ENCODE measurements around the gene CD99L2.

Gene CD99L2

GRCh38 chrX:150765782-150766350, 132.6 kb downstream of the CD99L2 start:
- DNase-seq: no peak

GRCh38 chrX:150765237-150765636, 133.2 kb downstream of the CD99L2 start:
- DNase-seq: no peak

GRCh38 chrX:150763810-150764209, 134.7 kb downstream of the CD99L2 start:
- DNase-seq: no peak

GRCh38 chrX:150763303-150763797, 135.1 kb downstream of the CD99L2 start:
- DNase-seq: no peak

- peak in 8 of 58 donors; percentile 4 to 27 (median 12) for DNase-seq
Observed at GRCh38 chrX:150762258-150763165, 136.0 kb downstream of the CD99L2 start.

GRCh38 chrX:150761819-150762216, 136.7 kb downstream of the CD99L2 start:
- no peak for DNase-seq

GRCh38 chrX:150761176-150761818, 137.2 kb downstream of the CD99L2 start:
- no peak for DNase-seq

GRCh38 chrX:150759568-150760416, 138.7 kb downstream of the CD99L2 start:
- DNase-seq: no peak

GRCh38 chrX:150757371-150757770, 141.1 kb downstream of the CD99L2 start:
- no peak for DNase-seq

- no peak for DNase-seq
Observed at GRCh38 chrX:150753968-150754367, 144.5 kb downstream of the CD99L2 start.

- no peak for DNase-seq
Observed at GRCh38 chrX:150753357-150753756, 145.1 kb downstream of the CD99L2 start.

DNA sequence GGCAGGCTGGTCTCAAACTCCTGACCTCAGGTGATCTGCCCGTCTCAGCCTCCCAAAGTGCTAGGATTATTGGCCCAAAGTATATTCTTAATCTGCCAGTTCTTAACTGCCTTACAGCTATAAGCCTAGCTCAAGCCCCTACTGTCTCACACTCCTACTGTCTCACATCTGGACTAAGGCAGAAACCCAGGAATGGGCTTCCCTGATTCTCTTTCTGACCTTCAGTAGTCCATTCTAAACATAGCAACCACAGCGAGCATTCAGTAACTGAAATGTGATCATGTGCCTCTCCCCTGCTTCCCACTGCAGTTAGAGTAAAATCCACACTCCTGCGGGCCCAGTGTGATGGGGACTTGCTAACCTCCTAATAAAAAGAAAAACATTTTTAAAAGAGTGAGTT, 146.3 kb downstream of the CD99L2 start:
- no peak for DNase-seq

GRCh38 chrX:150736475-150736874, 162.0 kb downstream of the CD99L2 start:
- DNase-seq: no peak

GRCh38 chrX:150731795-150732194, 166.7 kb downstream of the CD99L2 start:
- DNase-seq: peak in 12 of 58 donors; percentile 0 to 47 (median 20)

DNA sequence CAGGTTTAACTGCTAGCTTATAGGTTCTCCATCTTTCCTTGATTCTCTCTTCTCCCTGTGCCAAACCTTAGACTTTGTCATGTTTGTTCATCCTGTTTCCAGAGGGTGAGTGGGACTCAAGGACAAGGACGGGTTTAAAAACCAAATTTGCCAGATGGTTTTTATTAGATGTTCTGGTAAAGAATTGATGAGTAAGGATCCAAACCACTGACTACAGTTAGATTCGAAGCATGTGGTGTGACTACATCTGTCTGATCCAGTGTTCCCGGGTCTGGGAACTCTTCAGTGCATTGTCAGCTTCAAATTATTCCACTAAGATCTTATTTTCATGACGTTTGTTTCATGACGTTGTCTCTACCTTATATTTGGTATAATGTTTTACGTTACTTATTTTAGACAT, 167.7 kb downstream of the CD99L2 start:
- no peak for DNase-seq

GRCh38 chrX:150729956-150730355, 168.5 kb downstream of the CD99L2 start:
- DNase-seq: no peak

GRCh38 chrX:150719621-150720020, 178.8 kb downstream of the CD99L2 start:
- no peak for DNase-seq
